ENCODE measurements around the gene NXNL1.

NXNL1 gene

GRCh38 chr19:17421942-17422341 is 38.8 kb downstream of the NXNL1 start:
- in situ Hi-C loops (cut with HindIII; ENCODE audit: low sequenced_read_pairs) = no loop called here

- in situ Hi-C loops (cut with HindIII; ENCODE audit: low sequenced_read_pairs) = no loop called here
Measured at GRCh38 chr19:17420475-17420924, 40.2 kb downstream of the NXNL1 start.

GRCh38 chr19:17419621-17420474 is 40.9 kb downstream of the NXNL1 start, which contains the start of gene MVB12A:
MVB12A (plus strand) TSS chr19:17420047; CDS start chr19:17420136, 89 bp downstream.
- in situ Hi-C loops (cut with HindIII; ENCODE audit: low sequenced_read_pairs) = no loop called here

- in situ Hi-C loops (cut with HindIII; ENCODE audit: low sequenced_read_pairs) = no loop called here
Measured at GRCh38 chr19:17419154-17419620, 41.5 kb downstream of the NXNL1 start.

GRCh38 chr19:17418710-17419109 is 42.0 kb downstream of the NXNL1 start:
- in situ Hi-C loops (cut with HindIII; ENCODE audit: low sequenced_read_pairs) = no loop called here

GRCh38 chr19:17415121-17415520 is 45.6 kb downstream of the NXNL1 start:
- in situ Hi-C loops (cut with HindIII; ENCODE audit: low sequenced_read_pairs) = no loop called here

GRCh38 chr19:17414097-17414496 is 46.6 kb downstream of the NXNL1 start:
- in situ Hi-C loops (cut with HindIII; ENCODE audit: low sequenced_read_pairs) = no loop called here

- in situ Hi-C loops (cut with HindIII; ENCODE audit: low sequenced_read_pairs) = no loop called here
Measured at GRCh38 chr19:17411801-17412200, 48.9 kb downstream of the NXNL1 start.

GRCh38 chr19:17409990-17410389 is 50.7 kb downstream of the NXNL1 start:
- in situ Hi-C loops (cut with HindIII; ENCODE audit: low sequenced_read_pairs) = no loop called here

GRCh38 chr19:17406887-17407196 is 53.9 kb downstream of the NXNL1 start:
- in situ Hi-C loops (cut with HindIII; ENCODE audit: low sequenced_read_pairs) = no loop called here

- in situ Hi-C loops (cut with HindIII; ENCODE audit: low sequenced_read_pairs) = no loop called here
Measured at GRCh38 chr19:17406046-17406886, 54.5 kb downstream of the NXNL1 start.

All from DLD1 (cell line).